ENCODE results near the gene SEMA5A. TPM values are rescaled to one million over a fixed set of nuclear protein-coding genes. Genes with fewer than 3 reads are reported as not detected.

Gene SEMA5A
- total and polyA plus RNA-seq, 2 of the 8 experiments (the other 6 are each of a cell fraction or from before 2014, with no cell fraction given): 5.3 to 8.9 TPM

GRCh38 chr5:9354336-9355081 is 191.4 kb downstream of the SEMA5A start:
- CTCF ChIA-PET (ENCODE audit: partially characterized antibody): interaction anchor here (0.9 to 4.2 kb wide), 6 partner anchors 10 to 457 kb away, joined by 3 to 15 read pairs (median 4); no protein-coding TSS in a partner anchor
- WGBS, 2 experiments (ENCODE audit: extremely low coverage in 1 of 2, insufficient coverage in 1 of 2, insufficient read length in 1 of 2, insufficient replicate concordance in 2 of 2, low coverage in 1 of 2, low lambda C conversion rate in 2 of 2, missing lambda C conversion rate in 1 of 2): 87% methylated on average over 7 of the region's 7 CpGs; no CpG with 5 or more reads in 1 of the 2 experiments
- no peak overlapping the region for H3K4ac ChIP-seq (replicated peaks; ENCODE audit: insufficient read length, low read depth, low read length)

More at GRCh38 chr5:9354336-9355081, 191.4 kb downstream of the SEMA5A start:
- no peak overlapping the region for H4K8ac ChIP-seq (ENCODE audit: extremely low read depth, insufficient read depth, low read length)
- TF ChIP-seq ZNF274 (IDR thresholded peaks at IDR 0.05; ENCODE audit: borderline replicate concordance, extremely low read depth, low read length) (no peak), HDAC6 (IDR thresholded peaks at IDR 0.05; ENCODE audit: low read depth, low read length) (no peak), RXRA (IDR thresholded peaks at IDR 0.05; ENCODE audit: insufficient read depth, low read depth, low read length) (no peak), JUN (IDR thresholded peaks at IDR 0.05; ENCODE audit: low read depth, low read length) (no peak), JUND (IDR thresholded peaks at IDR 0.05; ENCODE audit: low read length) (no peak), CHD1 (IDR thresholded peaks at IDR 0.05; ENCODE audit: low read depth, low read length) (no peak), POLR2AphosphoS5 (IDR thresholded peaks at IDR 0.05; ENCODE audit: low read depth, low read length) (no peak), SP1 (IDR thresholded peaks at IDR 0.05; ENCODE audit: low read depth, low read length) (no peak), SP2 (IDR thresholded peaks at IDR 0.05; ENCODE audit: low read length) (no peak), CTBP2 (IDR thresholded peaks at IDR 0.05; ENCODE audit: borderline replicate concordance, insufficient read depth, insufficient read length, low read length) (no peak), EP300 (IDR thresholded peaks at IDR 0.05; ENCODE audit: borderline replicate concordance in 1 of 2, low read depth in 2 of 2, low read length in 2 of 2) (no peak)
- H4K5ac ChIP-seq (ENCODE audit: insufficient read length, low read depth, low read length): no peak overlapping the region
- H2BK20ac ChIP-seq (ENCODE audit: low read length): no peak overlapping the region
- H3K23me2 ChIP-seq (ENCODE audit: low read depth, low read length): no peaks in the 10 kb centered on the region
- no peaks in the 10 kb centered on the region for H3K79me2 ChIP-seq (ENCODE audit: control insufficient read depth in 1 of 2, insufficient read depth in 2 of 2, low read length in 2 of 2)
- no peak overlapping the region for H3K14ac ChIP-seq (ENCODE audit: insufficient read length)
- H3K9me3 ChIP-seq (ENCODE audit: insufficient read depth in 2 of 2, low read depth in 1 of 2, low read length in 1 of 2): no peaks in the 10 kb centered on the region
- no peak overlapping the region for H3K4me2 ChIP-seq (ENCODE audit: insufficient read depth in 1 of 2, low read depth in 2 of 2, low read length in 2 of 2)
- no peak overlapping the region for H2BK5ac ChIP-seq (ENCODE audit: low read depth, low read length)
- no peak overlapping the region for H3K27ac ChIP-seq (ENCODE audit: low read depth, low read length)
- DNase-seq (ENCODE audit: low read depth in 1 of 2, low spot score in 2 of 2) (no peak), FAIRE-seq (no peak)
- H2BK12ac ChIP-seq (ENCODE audit: low read depth, low read length): no peak overlapping the region
- no peak overlapping the region for H3K23ac ChIP-seq (ENCODE audit: insufficient read length)
- no peaks in the 10 kb centered on the region for H3K27me3 ChIP-seq (replicated peaks in 1 of 4; ENCODE audit: control insufficient read depth in 3 of 4, extremely low read depth in 1 of 4, insufficient read depth in 3 of 4, low read length in 3 of 4)
- H3K4me1 ChIP-seq (replicated peaks in 1 of 4; ENCODE audit: control insufficient read depth in 3 of 4, insufficient read depth in 4 of 4, low read length in 3 of 4): no peaks in the 10 kb centered on the region
- H2AFZ ChIP-seq (ENCODE audit: low read length): no peak overlapping the region
- no peak overlapping the region for H2AK5ac ChIP-seq (ENCODE audit: low read depth, low read length)
- H3K56ac ChIP-seq (replicated peaks; ENCODE audit: insufficient read length, low read depth, low read length): no peak overlapping the region
- no peak overlapping the region for H2BK15ac ChIP-seq (ENCODE audit: low read length)
- H3K36me3 ChIP-seq (ENCODE audit: control insufficient read depth in 2 of 4, insufficient read depth in 4 of 4, low read length in 3 of 4): no peaks in the 10 kb centered on the region
- no peak overlapping the region for H3K4me3 ChIP-seq (ENCODE audit: extremely low read depth in 1 of 4, insufficient read depth in 2 of 4, low read depth in 3 of 4, low read length in 4 of 4)
- H2BK120ac ChIP-seq (replicated peaks; ENCODE audit: low read depth, low read length): no peak overlapping the region
- H4K20me1 ChIP-seq (replicated peaks in 1 of 2; ENCODE audit: control insufficient read depth in 1 of 2, insufficient read depth in 2 of 2, low read length in 2 of 2): peaks cover 0 to 1% of the 10 kb centered on the region in 2 experiments
- no peak overlapping the region for H4K91ac ChIP-seq (replicated peaks; ENCODE audit: insufficient read length, low read length)
- no peak overlapping the region for H3K18ac ChIP-seq (ENCODE audit: extremely low read depth, low read length)
- POLR2A ChIA-PET (ENCODE audit: partially characterized antibody): no interaction called here
- no peak overlapping the region for H3K9ac ChIP-seq (replicated peaks in 1 of 4; ENCODE audit: extremely low read depth in 1 of 4, low read depth in 3 of 4, low read length in 3 of 4)
- no peaks in the 10 kb centered on the region for H3K79me1 ChIP-seq (ENCODE audit: low read depth, low read length)

Data from H1 (cell line).